Testis (tissue), 3 donors: ENCODE measurements around the gene OR2T10. TPM values are rescaled to one million over a fixed set of nuclear protein-coding genes. Genes with fewer than 3 reads are reported as not detected.

ENCODE experiments used
- polyA plus RNA-seq: library from polyadenylated mRNA; stranded (reverse); fragments of 350-450 nt; fragmentation: Illumina TruSeq; extraction: RNeasy Lipid Tissue Mini Kit (QIAGEN cat#74804); gene quantifications from one replicate; pipeline ENCODE4 v1.2.3, GENCODE V29; 2014; ENCODE audit warnings: low read depth, low replicate concordance; ENCODE audit not compliant: insufficient read depth
- small RNA-seq, 2 donors: library from RNA; depleted of rRNA; stranded (forward); fragments of <200 nt; gene quantifications; one replicate each; pipeline ENCODE3, GENCODE V24; 2016
- total RNA-seq, 2 donors: library from RNA; depleted of rRNA; stranded (reverse); fragments of >200 nt; gene quantifications; one replicate each; pipeline ENCODE4 v1.2.3, GENCODE V29; 2016

OR2T10 gene
- total and polyA plus RNA-seq, 3 donors from 2014 or later = not detected

Small RNAs within 50 kb of the gene (small RNA-seq; reads per million reads assigned to genes)
- 0 reads per million in 2 donors for gene RF00019

Other genes with a start within 250 kb of the OR2T10 start
- not detected for gene OR14C36, start 248.9 kb downstream of the OR2T10 start, total RNA-seq
- not detected for gene OR14C36, start 248.9 kb downstream of the OR2T10 start, polyA plus RNA-seq
- not detected for gene OR2T4, start 236.0 kb downstream of the OR2T10 start, total RNA-seq
- not detected for gene OR2T4, start 236.0 kb downstream of the OR2T10 start, polyA plus RNA-seq
- under 1 TPM in 1 of 2 donors, not detected in 1; 0.06 TPM for gene OR2T6, start 222.0 kb downstream of the OR2T10 start, total RNA-seq
- not detected for gene OR2T6, start 222.0 kb downstream of the OR2T10 start, polyA plus RNA-seq
- not detected for gene OR2T1, start 194.7 kb downstream of the OR2T10 start, total RNA-seq
- gene OR2T1, start 194.7 kb downstream of the OR2T10 start, polyA plus RNA-seq = not detected
- not detected for gene OR2T2, start 152.1 kb downstream of the OR2T10 start, total RNA-seq
- gene OR2T2, start 152.1 kb downstream of the OR2T10 start, polyA plus RNA-seq = not detected
- gene OR2T3, start 124.3 kb downstream of the OR2T10 start, total RNA-seq = not detected
- not detected for gene OR2T3, start 124.3 kb downstream of the OR2T10 start, polyA plus RNA-seq
- gene OR2T5, start 109.1 kb downstream of the OR2T10 start, total RNA-seq = not detected
- not detected for gene OR2T5, start 109.1 kb downstream of the OR2T10 start, polyA plus RNA-seq
- gene OR2G6, start 89.6 kb downstream of the OR2T10 start, total RNA-seq = not detected
- gene OR2G6, start 89.6 kb downstream of the OR2T10 start, polyA plus RNA-seq = not detected
- gene OR2T29, start 34.9 kb downstream of the OR2T10 start, total RNA-seq = not detected
- not detected for gene OR2T29, start 34.9 kb downstream of the OR2T10 start, polyA plus RNA-seq
- not detected for gene OR2T34, start 22.9 kb downstream of the OR2T10 start, total RNA-seq
- not detected for gene OR2T34, start 22.9 kb downstream of the OR2T10 start, polyA plus RNA-seq
- not detected for gene OR2T11, start 37.4 kb upstream of the OR2T10 start, total RNA-seq
- not detected for gene OR2T11, start 37.4 kb upstream of the OR2T10 start, polyA plus RNA-seq
- gene OR2T35, start 47.6 kb upstream of the OR2T10 start, total RNA-seq = not detected
- not detected for gene OR2T35, start 47.6 kb upstream of the OR2T10 start, polyA plus RNA-seq
- gene OR2T27, start 57.8 kb upstream of the OR2T10 start, total RNA-seq = not detected
- gene OR2T27, start 57.8 kb upstream of the OR2T10 start, polyA plus RNA-seq = not detected
- under 1 TPM in 1 of 2 donors, not detected in 1; 0.43 TPM for gene OR14I1, start 105.1 kb upstream of the OR2T10 start, total RNA-seq
- not detected for gene OR14I1, start 105.1 kb upstream of the OR2T10 start, polyA plus RNA-seq
- gene LYPD8, start 158.1 kb upstream of the OR2T10 start, total RNA-seq = under 1 TPM; 0.43 to 0.79 TPM
- 0.91 TPM for gene LYPD8, start 158.1 kb upstream of the OR2T10 start, polyA plus RNA-seq
- 10 to 100 TPM; 31.1 to 31.5 TPM for gene SH3BP5L, start 228.2 kb upstream of the OR2T10 start, total RNA-seq
- gene SH3BP5L, start 228.2 kb upstream of the OR2T10 start, polyA plus RNA-seq = 26.8 TPM
- gene ZNF672, start 240.5 kb upstream of the OR2T10 start, total RNA-seq = 10 to 100 TPM; 57.3 to 65.0 TPM
- 28.4 TPM for gene ZNF672, start 240.5 kb upstream of the OR2T10 start, polyA plus RNA-seq